GM18951 (cell line): Measurements from ENCODE around the gene SLC17A2.

Experiments
- POLR2A ChIP-seq: IDR thresholded peaks from 4 replicates; pipeline ENCODE4 v1.6.1; 2011; ENCODE audit warnings: mild to moderate bottlenecking; ENCODE audit not compliant: insufficient read length, insufficient read depth; ENCODE audit errors: extremely low read depth
- in situ Hi-C: fragments of 300-500 bp; cut with MboI; formaldehyde crosslinking; loops from one replicate; pipeline ENCODE4 v1.12.0; 2022; ENCODE audit warnings: low sequenced_read_pairs, mixed read lengths, inconsistent platforms; ENCODE audit not compliant: unreplicated experiment

The SLC17A2 gene

GRCh38 chr6:25961619-25962148 lies 31.2 kb upstream of the SLC17A2 start:
- no peak for TF ChIP-seq POLR2A

GRCh38 chr6:25960734-25961133 lies 30.2 kb upstream of the SLC17A2 start:
- in situ Hi-C loops = no loop called here
- TF ChIP-seq POLR2A = no peak

More at GRCh38 chr6:25961619-25962148, 31.2 kb upstream of the SLC17A2 start:
- in situ Hi-C loops = no loop called here

GRCh38 chr6:25959890-25960536 lies 29.5 kb upstream of the SLC17A2 start:
- in situ Hi-C loops = no loop called here
- TF ChIP-seq POLR2A = no peak

GRCh38 chr6:25958700-25959162 lies 28.2 kb upstream of the SLC17A2 start:
- in situ Hi-C loops = no loop called here
- TF ChIP-seq POLR2A = no peak

- in situ Hi-C loops = no loop called here
- no peak for TF ChIP-seq POLR2A
Measured at GRCh38 chr6:25956226-25956625, 25.7 kb upstream of the SLC17A2 start.

- in situ Hi-C loops = no loop called here
- TF ChIP-seq POLR2A = no peak
Measured at GRCh38 chr6:25954756-25955155, 24.3 kb upstream of the SLC17A2 start.

GRCh38 chr6:25953733-25954132 lies 23.2 kb upstream of the SLC17A2 start:
- in situ Hi-C loops = no loop called here
- TF ChIP-seq POLR2A = no peak

- in situ Hi-C loops = no loop called here
- no peak for TF ChIP-seq POLR2A
Measured at GRCh38 chr6:25952535-25952934, 22.0 kb upstream of the SLC17A2 start.

GRCh38 chr6:25951296-25952032 lies 21.0 kb upstream of the SLC17A2 start:
- in situ Hi-C loops = no loop called here

GRCh38 chr6:25950297-25950696 lies 19.8 kb upstream of the SLC17A2 start:
- in situ Hi-C loops = no loop called here
- TF ChIP-seq POLR2A = no peak

More at GRCh38 chr6:25951296-25952032, 21.0 kb upstream of the SLC17A2 start:
- TF ChIP-seq POLR2A = no peak

GRCh38 chr6:25949695-25950094 lies 19.2 kb upstream of the SLC17A2 start:
- in situ Hi-C loops = loop anchor here (25.0 kb wide), 1 partner anchor 712 kb away; no protein-coding TSS in a partner anchor
- no peak for TF ChIP-seq POLR2A

- in situ Hi-C loops = loop anchor here (25.0 kb wide), 1 partner anchor 710 kb away; no protein-coding TSS in a partner anchor
Measured at GRCh38 chr6:25947492-25947891, 17.0 kb upstream of the SLC17A2 start.

GRCh38 chr6:25946631-25947030 lies 16.1 kb upstream of the SLC17A2 start:
- TF ChIP-seq POLR2A = no peak
- in situ Hi-C loops = loop anchor here (25.0 kb wide), 1 partner anchor 709 kb away; no protein-coding TSS in a partner anchor

- in situ Hi-C loops = loop anchor here (25.0 kb wide), 1 partner anchor 708 kb away; no protein-coding TSS in a partner anchor
Measured at GRCh38 chr6:25945738-25946137, 15.2 kb upstream of the SLC17A2 start.
